ENCODE measurements around the gene H1-8. TPM values are rescaled to one million over a fixed set of nuclear protein-coding genes. Genes with fewer than 3 reads are reported as not detected.

The H1-8 gene
- total RNA-seq, 1 experiment from 2014 or later: not detected

DNA sequence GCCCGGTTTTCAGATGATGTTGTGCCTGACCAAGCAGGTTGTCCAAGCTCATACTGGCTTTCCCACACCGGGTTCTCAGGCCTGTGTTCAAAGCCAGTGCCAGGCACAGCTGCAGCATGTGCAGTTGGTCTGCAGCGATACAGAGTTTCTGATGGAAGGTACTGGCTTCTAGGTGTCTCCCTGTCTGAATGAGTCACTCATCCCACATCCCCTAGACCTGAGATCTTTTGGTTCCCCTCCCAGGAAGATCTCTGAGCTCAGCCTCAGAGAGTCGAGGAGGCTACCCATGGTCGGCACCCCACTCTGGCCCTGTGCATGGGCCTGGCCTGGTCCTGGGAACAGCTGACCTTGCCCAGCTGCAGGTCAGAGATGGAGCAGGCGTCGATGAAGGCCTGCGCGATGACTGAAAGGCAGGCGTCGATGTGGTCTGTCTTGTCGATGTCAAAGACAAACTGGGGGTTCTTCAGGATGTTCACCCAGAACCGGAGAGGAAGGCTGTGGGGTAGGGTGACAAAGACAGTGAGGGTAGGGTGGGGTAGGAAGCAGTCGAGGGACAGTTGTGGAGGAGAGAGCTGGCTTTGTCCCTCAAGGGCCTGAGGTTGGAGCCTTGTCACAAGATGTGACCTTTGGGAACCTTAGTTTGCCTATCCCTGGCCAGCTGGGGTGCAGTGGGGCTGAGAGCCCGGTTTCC, 15.3 kb downstream of the H1-8 start:
- DNase-seq: no peak
- Histone ChIP-seq H3K4me3 (no peak overlapping the region), H3K9me3 (no peaks in the 10 kb centered on the region), H3K27me3 (no peaks in the 10 kb centered on the region), H3K36me3 (peaks cover 43% of the 10 kb centered on the region)

DNA sequence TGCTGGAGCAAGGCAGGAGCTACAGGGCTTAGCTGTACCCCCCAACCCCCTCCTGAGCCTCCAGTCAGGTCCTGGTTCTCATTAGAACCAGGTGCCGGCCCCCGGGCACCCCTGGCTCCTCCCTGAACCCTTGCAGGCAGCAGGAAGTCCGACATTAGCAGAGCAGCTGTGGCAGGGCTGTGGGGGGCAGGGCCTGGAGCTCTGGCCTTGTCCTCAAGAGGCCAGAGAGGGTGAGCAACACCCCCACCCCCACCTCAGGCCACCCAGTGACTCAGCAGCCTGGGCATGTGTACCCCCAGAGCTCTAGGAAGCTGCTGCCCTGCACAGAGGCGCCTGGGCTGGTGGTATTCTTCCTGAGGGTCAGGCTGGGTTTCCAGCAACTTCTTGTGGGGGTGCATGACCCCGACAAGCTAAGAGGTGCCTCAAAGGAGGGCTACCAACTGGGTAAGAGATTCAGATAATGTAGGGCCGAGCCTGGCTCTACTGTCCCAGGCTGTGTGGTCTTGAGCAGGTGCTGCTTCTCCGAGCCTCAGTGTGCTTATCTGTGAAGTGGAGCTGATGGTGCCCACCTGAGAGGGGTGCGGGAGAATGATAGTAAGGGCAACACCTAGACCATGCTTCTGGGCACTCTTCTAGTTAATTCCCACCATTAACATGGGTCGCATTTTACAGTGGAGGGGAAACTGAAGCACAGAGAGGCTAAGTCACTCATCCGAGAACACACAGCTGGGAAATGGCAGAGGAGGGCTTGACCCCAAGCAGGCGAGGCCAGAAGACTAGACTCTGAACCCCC, 16.0 kb downstream of the H1-8 start:
- no peaks in the 10 kb centered on the region for H3K27me3 ChIP-seq
- H3K4me3 ChIP-seq: no peak overlapping the region
- H3K9me3 ChIP-seq: no peaks in the 10 kb centered on the region
- H3K36me3 ChIP-seq: peaks cover 45% of the 10 kb centered on the region
- DNase-seq: peak; percentile 81

DNA sequence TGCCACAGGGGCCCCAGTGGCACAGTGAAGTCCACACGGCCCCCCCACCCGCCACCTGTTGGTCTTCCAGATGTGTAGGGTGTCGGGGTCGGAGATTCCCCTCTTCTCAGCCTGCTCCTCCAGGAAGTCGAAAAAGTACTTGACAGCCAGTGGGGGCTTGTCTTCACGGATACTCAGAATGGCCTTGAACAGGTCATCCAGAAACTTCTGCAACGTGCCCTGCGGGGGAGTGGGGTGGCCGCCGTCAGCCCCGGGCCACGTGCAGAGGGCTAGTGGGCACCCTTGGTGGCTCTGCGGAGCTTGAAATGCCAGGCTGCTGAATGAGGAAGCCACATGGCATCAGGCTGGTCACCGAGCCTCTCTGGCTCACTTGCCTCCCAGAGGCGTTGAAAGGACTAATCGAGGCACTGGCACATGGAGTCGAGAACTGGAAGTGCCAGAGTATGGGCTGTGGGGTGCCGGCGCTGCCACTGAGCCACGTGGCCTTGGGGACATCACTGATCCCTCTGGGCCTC, 16.6 kb downstream of the H1-8 start:
- H3K9me3 ChIP-seq: no peaks in the 10 kb centered on the region
- H3K4me3 ChIP-seq: no peak overlapping the region
- H3K36me3 ChIP-seq: peaks cover 47% of the 10 kb centered on the region
- H3K27me3 ChIP-seq: no peaks in the 10 kb centered on the region
- no peak for DNase-seq

DNA sequence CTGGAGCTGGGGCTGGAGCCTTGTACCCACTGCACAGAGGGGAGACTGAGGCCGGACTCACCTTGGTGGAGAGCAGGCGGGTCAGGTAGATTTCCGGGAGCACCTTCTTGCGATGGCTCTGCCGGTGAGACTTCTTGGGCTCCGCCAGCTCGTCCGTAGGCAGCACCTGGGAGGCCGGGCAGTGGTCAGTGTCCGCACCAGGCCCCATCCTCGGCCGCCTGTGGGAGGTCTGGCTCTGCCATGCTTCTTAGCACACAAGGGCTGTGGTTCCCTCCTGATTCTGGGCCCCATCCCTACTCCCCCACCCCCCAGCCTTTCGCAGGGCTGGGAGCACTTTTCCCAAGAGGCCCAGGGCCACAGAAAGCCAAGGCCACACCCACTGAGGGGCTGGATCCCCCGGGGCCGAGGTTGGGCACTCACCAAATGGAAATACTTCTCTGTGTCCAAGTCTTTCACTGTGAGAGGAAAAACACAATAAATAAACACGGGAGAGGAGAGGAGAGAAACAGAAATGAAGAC, 17.4 kb downstream of the H1-8 start:
- Histone ChIP-seq H3K27me3 (no peaks in the 10 kb centered on the region), H3K4me3 (no peak overlapping the region), H3K36me3 (peaks cover 47% of the 10 kb centered on the region), H3K9me3 (no peaks in the 10 kb centered on the region)
- DNase-seq: peak; percentile 62

DNA sequence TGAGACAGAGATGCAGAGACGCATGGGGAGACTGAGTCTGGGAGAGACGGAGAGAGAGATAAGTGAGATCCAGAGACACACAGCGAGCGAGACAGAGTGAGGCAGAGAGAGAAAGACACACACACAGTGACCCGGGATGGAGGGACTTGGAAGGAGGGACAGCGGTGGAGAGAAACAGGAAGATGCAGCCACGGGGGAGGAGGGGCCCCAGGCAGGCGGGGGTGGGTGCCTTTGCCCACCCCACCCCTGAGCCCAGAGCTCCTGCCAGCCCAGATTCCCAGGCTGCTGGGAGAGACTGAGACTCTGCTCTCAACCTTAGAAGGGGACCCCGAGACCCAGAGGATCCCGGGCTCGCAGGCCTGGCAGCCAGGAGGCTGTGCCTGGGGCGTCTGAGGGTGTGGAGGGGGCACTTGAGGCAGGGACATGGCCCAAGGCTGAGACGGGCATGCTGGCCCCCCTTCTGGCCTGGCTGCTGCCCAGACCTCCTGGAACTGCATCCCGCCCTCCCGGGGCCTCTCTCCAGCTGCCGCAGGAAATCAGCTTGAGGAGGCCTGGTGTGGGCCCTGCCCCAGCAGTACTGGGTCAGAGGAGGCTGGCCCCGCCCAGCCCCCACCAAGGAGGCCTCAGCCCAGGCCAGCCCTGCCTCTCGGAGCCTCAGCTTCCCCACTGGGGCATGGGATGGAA, 18.1 kb downstream of the H1-8 start:
- Histone ChIP-seq H3K27me3 (no peaks in the 10 kb centered on the region), H3K4me3 (no peak overlapping the region), H3K36me3 (peaks cover 47% of the 10 kb centered on the region), H3K9me3 (no peaks in the 10 kb centered on the region)
- peak; percentile 89 for DNase-seq

DNA sequence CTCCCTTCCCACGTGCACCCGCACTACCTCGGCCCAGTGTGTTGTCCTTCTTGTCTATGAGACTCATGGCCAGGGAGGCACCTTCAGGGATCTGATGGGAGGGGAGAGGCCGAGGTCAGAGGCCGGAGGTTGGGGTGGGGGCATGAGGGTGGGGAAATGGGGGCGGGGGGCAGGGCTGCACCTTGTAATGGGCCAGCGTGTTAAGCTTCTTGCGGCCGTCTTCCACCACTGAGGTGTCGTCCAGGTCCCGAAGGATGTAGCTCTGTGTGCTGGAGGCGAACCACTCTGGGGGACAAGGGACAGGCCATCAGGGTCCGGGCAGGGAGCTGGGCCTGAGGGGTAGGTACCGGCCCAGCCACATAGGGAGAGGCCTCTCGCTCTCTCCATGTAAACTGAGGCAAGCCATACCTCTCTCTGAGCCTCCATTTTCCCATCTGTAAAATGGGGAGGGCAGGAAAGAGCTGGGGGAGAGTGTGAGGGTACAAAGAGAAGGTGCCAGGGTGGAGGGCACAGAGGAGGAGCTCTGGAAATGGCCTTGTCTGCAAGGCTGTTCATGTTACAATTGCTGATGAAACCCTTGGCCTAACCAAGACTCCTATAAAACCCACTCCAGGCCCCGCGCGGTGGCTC, 18.8 kb downstream of the H1-8 start:
- Histone ChIP-seq H3K36me3 (peaks cover 47% of the 10 kb centered on the region), H3K27me3 (no peaks in the 10 kb centered on the region), H3K4me3 (no peak overlapping the region), H3K9me3 (no peaks in the 10 kb centered on the region)
- no peak for DNase-seq

DNA sequence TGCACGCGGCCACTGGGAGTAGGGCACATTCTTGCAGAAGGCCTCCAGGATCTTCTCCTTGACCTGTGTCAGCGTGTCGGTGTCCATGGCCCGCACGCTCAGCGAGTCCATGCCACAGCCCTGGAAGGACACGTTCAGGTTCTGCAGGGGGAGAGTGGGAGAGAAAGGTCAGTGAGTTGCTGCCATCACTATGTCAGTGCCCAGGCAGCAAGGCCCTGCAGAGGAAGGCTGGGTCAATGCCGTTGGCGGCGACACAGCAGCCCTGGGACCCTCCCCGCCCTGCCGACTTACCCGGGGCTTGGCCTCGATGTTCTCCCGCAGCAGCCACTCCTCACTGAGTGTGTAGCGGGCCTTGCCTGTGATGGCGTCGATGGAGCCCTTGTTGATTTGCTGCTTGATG, 19.8 kb downstream of the H1-8 start:
- no peak overlapping the region for H3K4me3 ChIP-seq
- peaks cover 48% of the 10 kb centered on the region for H3K36me3 ChIP-seq
- no peak for DNase-seq
- H3K9me3 ChIP-seq: no peaks in the 10 kb centered on the region
- H3K27me3 ChIP-seq: no peaks in the 10 kb centered on the region

DNA sequence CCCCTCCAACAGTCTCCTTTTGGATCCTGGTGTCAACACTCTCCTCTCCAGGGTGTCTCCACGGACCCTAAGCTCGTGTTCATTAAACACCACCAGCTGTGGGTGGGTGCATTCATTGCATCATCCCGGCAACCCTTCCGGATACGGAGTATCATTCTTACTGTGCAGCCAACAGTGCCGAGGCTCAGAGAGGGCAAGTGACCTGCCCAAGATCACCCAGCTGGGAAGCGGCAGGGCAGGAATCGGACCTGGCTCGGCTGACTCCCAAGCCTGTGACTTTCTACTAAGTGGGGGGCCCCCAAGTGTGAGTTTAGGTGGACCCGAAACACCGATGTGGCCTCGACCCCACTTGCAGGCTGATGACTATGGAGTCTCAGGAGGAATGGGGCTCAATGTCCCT, 20.4 kb downstream of the H1-8 start:
- DNase-seq: no peak
- no peak overlapping the region for H3K4me3 ChIP-seq
- no peaks in the 10 kb centered on the region for H3K9me3 ChIP-seq
- H3K27me3 ChIP-seq: no peaks in the 10 kb centered on the region
- H3K36me3 ChIP-seq: peaks cover 43% of the 10 kb centered on the region

DNA sequence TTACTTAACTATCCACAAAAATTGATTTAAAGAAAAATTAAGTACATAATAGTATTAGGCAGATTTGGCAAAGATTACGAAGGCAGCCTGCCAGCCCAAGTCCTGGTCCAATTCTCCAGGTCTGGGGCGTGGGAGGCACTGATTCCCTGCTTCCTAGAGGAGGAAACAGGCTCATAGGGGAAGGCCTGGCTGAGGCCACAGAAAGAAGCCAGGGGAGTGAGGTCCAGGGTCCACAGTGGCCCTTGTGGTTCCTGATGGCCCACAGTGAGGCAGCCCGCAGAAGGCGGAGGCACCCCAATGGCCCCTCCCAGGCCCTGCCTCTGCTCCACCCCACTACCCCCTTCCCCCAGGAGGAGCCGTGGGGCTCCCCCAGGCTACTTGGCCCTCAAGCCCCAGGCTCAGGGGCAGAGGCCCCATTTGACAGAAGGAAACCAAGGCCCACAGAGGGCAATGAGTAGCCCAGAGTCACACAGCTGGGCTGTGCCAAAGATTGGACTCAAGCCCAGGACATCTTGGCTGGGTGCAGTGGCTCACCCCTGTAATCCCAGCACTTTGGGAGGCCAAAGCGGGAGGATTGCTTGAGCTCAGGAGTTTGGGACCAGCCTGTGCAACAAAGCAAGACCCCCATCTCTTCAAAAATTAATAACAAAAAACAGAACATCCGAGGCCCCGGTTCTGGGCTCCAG, 21.0 kb downstream of the H1-8 start:
- DNase-seq: peak; percentile 68
- Histone ChIP-seq H3K36me3 (peaks cover 40% of the 10 kb centered on the region), H3K9me3 (no peaks in the 10 kb centered on the region), H3K27me3 (no peaks in the 10 kb centered on the region), H3K4me3 (no peak overlapping the region)

DNA sequence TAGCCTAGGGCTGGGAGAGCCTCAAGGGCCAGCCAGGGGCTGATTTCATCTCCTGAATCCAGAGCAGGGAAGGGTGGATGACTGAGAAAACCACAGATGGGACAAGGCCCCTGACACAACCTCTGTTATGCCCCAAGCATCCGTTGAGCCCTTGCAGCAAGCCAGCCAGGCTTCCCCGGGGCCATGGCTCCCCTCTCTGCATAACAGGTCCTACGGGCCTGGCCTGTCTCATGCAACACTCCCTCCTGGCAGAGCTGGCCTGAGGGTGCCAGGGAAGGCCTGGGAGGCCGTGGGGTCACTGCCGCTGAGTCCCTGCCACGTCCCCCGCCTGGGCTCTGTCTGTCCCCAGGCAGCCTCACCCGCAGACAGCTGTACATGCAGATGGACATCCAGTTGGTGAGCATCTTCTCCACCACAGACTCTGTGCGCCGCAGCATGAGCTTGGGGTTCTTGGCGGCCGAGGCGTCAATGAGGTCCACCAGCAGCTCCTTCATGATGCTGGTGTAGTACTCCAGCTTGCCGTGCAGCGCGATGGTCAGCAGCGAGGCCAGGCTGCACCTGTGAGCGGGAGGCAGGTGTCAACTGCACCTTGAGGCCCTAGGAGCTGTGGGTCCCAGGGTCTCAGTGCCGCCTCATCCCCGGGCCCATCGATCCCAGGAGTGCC, 22.1 kb downstream of the H1-8 start:
- peaks cover 30% of the 10 kb centered on the region for H3K36me3 ChIP-seq
- no peak for DNase-seq

DNA sequence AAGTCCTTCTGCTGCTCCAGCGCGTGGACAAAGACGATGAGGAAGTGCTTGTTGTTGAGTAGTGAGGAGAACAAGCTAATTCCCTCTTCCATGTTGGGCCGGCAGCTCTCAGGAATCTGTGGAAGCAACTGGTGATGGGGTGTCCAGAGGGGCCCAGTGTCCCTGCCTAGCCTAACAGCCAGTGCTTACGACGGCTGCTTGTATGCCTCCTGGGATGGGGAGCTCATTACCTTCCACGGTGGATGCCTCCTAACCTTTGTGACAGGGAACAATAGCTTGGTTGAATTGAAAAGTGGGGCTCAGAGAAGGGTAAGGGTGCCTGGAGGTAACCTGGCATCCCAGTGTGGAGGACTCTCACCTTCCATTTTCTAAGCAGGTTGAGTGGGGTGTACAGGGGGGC, 22.9 kb downstream of the H1-8 start:
- no peak for DNase-seq
- Histone ChIP-seq H3K9me3 (no peaks in the 10 kb centered on the region), H3K27me3 (no peaks in the 10 kb centered on the region), H3K4me3 (no peak overlapping the region), H3K36me3 (peaks cover 23% of the 10 kb centered on the region)

More for the DNA sequence above, 22.1 kb downstream of the H1-8 start:
- Histone ChIP-seq H3K9me3 (no peaks in the 10 kb centered on the region), H3K4me3 (no peak overlapping the region), H3K27me3 (no peaks in the 10 kb centered on the region)

DNA sequence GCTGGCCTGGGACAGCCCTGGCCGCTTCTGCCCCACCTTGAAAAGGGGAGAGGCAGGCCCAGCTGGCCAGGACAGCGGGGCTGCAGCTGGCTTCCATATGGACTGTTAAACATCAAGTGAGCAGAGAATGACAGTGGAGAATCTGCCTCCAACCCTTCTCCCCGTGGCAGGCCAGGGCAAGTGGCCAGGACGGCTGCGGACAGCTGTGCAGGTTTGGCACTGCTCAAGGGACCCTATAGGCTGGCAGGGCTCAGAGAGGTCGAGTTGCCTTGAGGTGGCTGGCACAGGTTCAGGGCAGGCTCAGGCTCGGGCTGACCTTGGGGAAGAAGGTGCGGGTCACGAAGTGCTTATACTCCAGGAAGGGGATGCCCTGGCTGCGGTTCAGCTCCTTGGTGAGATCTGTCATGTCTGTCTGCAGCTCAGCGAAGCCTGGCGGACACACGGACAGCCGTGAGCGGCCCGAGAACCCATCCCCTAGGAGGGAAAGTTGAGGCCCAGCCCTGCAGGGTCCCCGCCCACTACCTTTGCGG, 24.3 kb downstream of the H1-8 start:
- H3K4me3 ChIP-seq: no peak overlapping the region
- peak; percentile 34 for DNase-seq
- no peaks in the 10 kb centered on the region for H3K9me3 ChIP-seq
- H3K27me3 ChIP-seq: no peaks in the 10 kb centered on the region
- peaks cover 15% of the 10 kb centered on the region for H3K36me3 ChIP-seq

DNA sequence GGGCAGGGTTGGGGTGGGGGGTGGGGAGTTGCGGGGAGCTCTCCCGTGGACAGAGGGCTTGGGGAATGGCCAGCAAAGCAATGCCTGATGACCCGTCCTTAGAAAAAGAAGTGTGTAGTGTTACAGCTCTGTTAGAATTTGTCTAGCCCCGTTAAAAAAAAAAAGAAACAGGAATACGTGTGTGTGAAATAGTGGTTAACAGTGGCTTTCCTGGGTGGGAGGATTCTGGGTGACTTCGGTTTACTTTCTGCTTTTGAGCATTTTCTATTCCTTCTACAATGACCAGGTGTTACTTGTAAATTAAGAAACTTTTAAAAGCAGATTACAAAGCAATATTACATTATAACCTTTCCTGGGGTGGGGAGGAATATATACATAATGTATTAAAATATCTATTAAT, 25.0 kb downstream of the H1-8 start:
- Histone ChIP-seq H3K27me3 (no peaks in the 10 kb centered on the region), H3K4me3 (no peak overlapping the region), H3K36me3 (peaks cover 8% of the 10 kb centered on the region), H3K9me3 (no peaks in the 10 kb centered on the region)
- DNase-seq: no peak

DNA sequence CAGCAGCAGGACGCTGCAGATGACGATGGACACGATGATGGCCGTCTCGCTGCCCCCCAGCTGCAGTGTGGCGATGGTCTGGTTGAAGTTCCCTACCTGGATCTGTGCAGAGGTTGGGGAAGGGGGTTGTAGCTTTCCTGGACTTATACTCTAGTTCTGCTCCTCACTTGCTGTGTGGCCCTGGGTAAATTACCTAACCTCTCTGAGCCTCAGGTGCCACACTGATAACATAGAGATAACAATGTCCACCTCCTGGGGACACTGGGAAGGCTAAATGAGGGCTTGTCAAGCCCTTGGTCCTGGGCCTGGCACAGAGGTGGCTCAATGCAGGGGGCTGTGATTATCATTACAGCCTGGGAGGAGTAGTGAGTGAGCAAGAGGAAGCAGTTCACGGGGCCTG, 26.9 kb downstream of the H1-8 start:
- Histone ChIP-seq H3K36me3 (peaks cover 4% of the 10 kb centered on the region; the same call in 1 of the 2 replicates), H3K4me3 (no peak overlapping the region), H3K9me3 (no peaks in the 10 kb centered on the region), H3K27me3 (no peaks in the 10 kb centered on the region)
- DNase-seq: no peak
